WERI-Rb-1 (cell line): ENCODE measurements around the gene CRY1.

Experiments
- DNase-seq: peaks from one replicate; pipeline ENCODE4 v3.0.0-alpha.2; 2020
- H3K27ac ChIP-seq: fragments of 250-450 bp; sonication (Bioruptor Pico); 2 replicates; pipeline ENCODE4 v1.5.1; 2020; ENCODE audit warnings: mild to moderate bottlenecking, moderate library complexity
- H3K27me3 ChIP-seq: fragments of 250-450 bp; sonication (Bioruptor Pico); 2 replicates; pipeline ENCODE4 v1.5.1; 2021; ENCODE audit warnings: mild to moderate bottlenecking, low read depth, moderate library complexity; ENCODE audit not compliant: insufficient read depth, severe bottlenecking
- H3K36me3 ChIP-seq: fragments of 250-450 bp; sonication (Bioruptor Pico); 2 replicates; pipeline ENCODE4 v1.5.1; 2020; ENCODE audit warnings: mild to moderate bottlenecking, moderate library complexity
- H3K4me3 ChIP-seq: 2 replicates; pipeline ENCODE4 v1.5.1; 2011; ENCODE audit warnings: low read depth, mild to moderate bottlenecking, control low read depth, low read length
- H3K9me3 ChIP-seq: fragments of 250-450 bp; sonication (Bioruptor Pico); 2 replicates; pipeline ENCODE4 v1.5.1; 2021; ENCODE audit warnings: mild to moderate bottlenecking, moderate library complexity; ENCODE audit not compliant: severe bottlenecking
- TF ChIP-seq, protein P1 (sequence below): IDR thresholded peaks from 2 replicates; pipeline ENCODE4 v1.5.1; 2011; ENCODE audit warnings: low read depth, mild to moderate bottlenecking, control low read depth, inconsistent platforms, low read length

Gene CRY1

GRCh38 chr12:106973545-106973944, 119.8 kb downstream of the CRY1 start:
- H3K9me3 ChIP-seq, result no peaks in the 10 kb centered on the region
- TF ChIP-seq, protein P1, sequence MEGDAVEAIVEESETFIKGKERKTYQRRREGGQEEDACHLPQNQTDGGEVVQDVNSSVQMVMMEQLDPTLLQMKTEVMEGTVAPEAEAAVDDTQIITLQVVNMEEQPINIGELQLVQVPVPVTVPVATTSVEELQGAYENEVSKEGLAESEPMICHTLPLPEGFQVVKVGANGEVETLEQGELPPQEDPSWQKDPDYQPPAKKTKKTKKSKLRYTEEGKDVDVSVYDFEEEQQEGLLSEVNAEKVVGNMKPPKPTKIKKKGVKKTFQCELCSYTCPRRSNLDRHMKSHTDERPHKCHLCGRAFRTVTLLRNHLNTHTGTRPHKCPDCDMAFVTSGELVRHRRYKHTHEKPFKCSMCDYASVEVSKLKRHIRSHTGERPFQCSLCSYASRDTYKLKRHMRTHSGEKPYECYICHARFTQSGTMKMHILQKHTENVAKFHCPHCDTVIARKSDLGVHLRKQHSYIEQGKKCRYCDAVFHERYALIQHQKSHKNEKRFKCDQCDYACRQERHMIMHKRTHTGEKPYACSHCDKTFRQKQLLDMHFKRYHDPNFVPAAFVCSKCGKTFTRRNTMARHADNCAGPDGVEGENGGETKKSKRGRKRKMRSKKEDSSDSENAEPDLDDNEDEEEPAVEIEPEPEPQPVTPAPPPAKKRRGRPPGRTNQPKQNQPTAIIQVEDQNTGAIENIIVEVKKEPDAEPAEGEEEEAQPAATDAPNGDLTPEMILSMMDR, result no peak
- no peak overlapping the region for H3K27ac ChIP-seq
- no peak overlapping the region for H3K4me3 ChIP-seq
- DNase-seq, result no peak
- H3K27me3 ChIP-seq, result no peaks in the 10 kb centered on the region
- peaks cover 19% of the 10 kb centered on the region for H3K36me3 ChIP-seq

DNA sequence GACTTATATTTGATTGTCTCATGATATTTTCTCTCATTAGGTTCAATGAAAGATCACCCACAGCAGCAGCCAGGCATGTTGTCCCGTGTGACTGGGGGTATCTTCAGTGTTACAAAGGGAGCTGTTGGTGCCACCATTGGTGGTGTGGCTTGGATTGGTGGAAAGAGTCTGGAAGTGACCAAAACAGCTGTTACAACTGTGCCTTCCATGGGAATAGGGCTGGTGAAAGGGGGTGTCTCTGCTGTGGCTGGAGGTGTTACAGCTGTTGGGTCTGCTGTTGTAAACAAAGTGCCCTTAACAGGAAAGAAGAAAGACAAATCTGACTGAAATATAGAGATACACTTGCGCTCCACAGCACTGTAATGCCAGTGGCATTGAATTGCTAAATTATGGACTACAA, 122.3 kb downstream of the CRY1 start:
- no peaks in the 10 kb centered on the region for H3K9me3 ChIP-seq
- no peak overlapping the region for H3K27ac ChIP-seq
- H3K36me3 ChIP-seq, result peaks cover 27% of the 10 kb centered on the region
- H3K27me3 ChIP-seq, result no peaks in the 10 kb centered on the region
- TF ChIP-seq, protein P1, result no peak
- DNase-seq, result no peak
- H3K4me3 ChIP-seq, result no peak overlapping the region

DNA sequence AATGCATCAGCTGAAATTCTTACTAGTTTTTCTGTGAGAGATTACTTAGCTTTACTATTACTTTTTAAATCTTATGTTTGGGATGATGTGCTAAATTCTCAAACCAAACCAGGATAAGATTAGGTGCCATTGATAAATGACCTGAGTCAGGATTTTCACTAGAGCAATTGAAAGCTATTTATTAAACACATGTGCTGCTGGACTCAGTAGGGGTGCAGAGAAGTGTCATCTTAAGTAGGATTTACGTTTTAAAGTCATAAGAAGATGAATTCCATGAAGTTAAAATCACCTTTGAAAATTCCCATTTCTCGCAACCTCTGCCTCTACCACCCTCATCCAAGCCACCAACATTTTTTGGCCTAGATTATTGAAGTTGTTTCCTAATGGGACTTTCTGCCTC, 128.8 kb downstream of the CRY1 start:
- H3K9me3 ChIP-seq, result no peaks in the 10 kb centered on the region
- DNase-seq, result no peak
- no peaks in the 10 kb centered on the region for H3K27me3 ChIP-seq
- H3K27ac ChIP-seq, result no peak overlapping the region
- TF ChIP-seq, protein P1, result no peak
- H3K4me3 ChIP-seq, result no peak overlapping the region
- peaks cover 10% of the 10 kb centered on the region for H3K36me3 ChIP-seq

GRCh38 chr12:106962286-106962685, 131.1 kb downstream of the CRY1 start:
- Histone ChIP-seq H3K9me3 (no peaks in the 10 kb centered on the region), H3K4me3 (no peak overlapping the region), H3K36me3 (peaks cover 2% of the 10 kb centered on the region), H3K27ac (no peak overlapping the region), H3K27me3 (no peaks in the 10 kb centered on the region)
- TF ChIP-seq, protein P1, result no peak
- DNase-seq, result no peak

DNA sequence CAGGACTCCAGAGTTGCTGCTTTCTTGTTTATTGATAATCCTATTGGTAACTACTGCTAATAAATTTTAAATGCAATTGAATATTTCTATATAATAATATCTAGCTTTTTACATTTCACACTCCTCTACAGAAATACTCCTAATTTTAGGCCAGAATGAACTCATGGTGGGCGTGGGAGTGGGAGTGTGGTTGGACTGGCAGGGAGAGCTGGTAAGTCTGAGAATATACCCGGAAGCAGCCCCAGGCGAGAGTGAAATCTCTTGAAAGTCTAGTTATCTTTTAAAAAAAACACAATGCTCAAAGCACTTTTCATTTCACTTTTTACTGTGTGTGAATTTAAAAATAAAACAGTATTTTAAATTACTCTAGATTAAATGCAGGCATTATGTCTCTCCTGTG, 132.9 kb downstream of the CRY1 start:
- no peak overlapping the region for H3K4me3 ChIP-seq
- no peak overlapping the region for H3K27ac ChIP-seq
- no peaks in the 10 kb centered on the region for H3K27me3 ChIP-seq
- H3K9me3 ChIP-seq, result no peaks in the 10 kb centered on the region
- H3K36me3 ChIP-seq, result no peaks in the 10 kb centered on the region
- TF ChIP-seq, protein P1, result no peak
- no peak for DNase-seq

DNA sequence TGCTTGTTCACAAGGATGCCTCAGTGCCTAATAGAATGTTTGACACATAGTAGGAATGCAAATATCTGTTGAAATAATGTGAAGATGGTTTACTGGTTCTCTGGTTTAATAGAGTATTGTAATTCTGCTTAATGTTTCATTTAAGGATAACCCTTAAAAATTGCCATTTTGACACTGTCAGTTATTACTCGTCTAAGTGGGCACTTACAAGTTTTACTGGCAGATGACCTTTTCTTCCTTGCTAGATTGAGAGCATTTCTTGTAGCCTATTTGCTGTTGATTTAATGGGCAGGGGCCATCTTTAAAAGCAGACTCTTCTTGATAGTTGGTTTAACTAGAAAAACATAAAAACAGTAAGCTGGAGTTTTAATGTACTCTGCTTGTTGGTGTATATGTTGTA, 135.8 kb downstream of the CRY1 start:
- TF ChIP-seq, protein P1, result no peak
- Histone ChIP-seq H3K27me3 (no peaks in the 10 kb centered on the region), H3K9me3 (no peaks in the 10 kb centered on the region), H3K27ac (no peak overlapping the region), H3K36me3 (no peaks in the 10 kb centered on the region), H3K4me3 (peak overlapping the region; percentile 97)
- DNase-seq, result no peak
